Neural cell (in vitro differentiated cells): ENCODE results near the gene TNFRSF4.

Experiments
- EP300 ChIP-seq: fragments of 450-650 bp; conservative IDR thresholded peaks from 2 replicates; pipeline ENCODE4 v1.6.1; 2014; ENCODE audit warnings: antibody characterized with exemption, mild to moderate bottlenecking, moderate library complexity; ENCODE audit not compliant: poor library complexity, severe bottlenecking
- EZH2 ChIP-seq: fragments of 200-600, 300-800 bp; shearing (Covaris generic), sonication (generic); IDR thresholded peaks from 2 replicates; pipeline ENCODE4 v1.6.1; 2014; ENCODE audit warnings: antibody characterized with exemption, low read length, borderline replicate concordance, mild to moderate bottlenecking; ENCODE audit not compliant: insufficient read depth, poor library complexity, severe bottlenecking
- POLR2AphosphoS5 ChIP-seq: IDR thresholded peaks from 2 replicates; pipeline ENCODE4 v1.6.1; 2012
- RAD21 ChIP-seq: fragments of 450-650 bp; conservative IDR thresholded peaks from 2 replicates; pipeline ENCODE4 v1.6.1; 2014; ENCODE audit warnings: antibody characterized with exemption, mild to moderate bottlenecking, moderate library complexity
- SMC3 ChIP-seq: fragments of 450-650 bp; conservative IDR thresholded peaks from 2 replicates; pipeline ENCODE4 v1.6.1; 2014; ENCODE audit warnings: antibody characterized with exemption, mild to moderate bottlenecking, moderate library complexity; ENCODE audit not compliant: poor library complexity
- TF ChIP-seq, protein P1 (sequence below): fragments of 450-650 bp; IDR thresholded peaks from 2 replicates; pipeline ENCODE4 v1.5.1; 2014; ENCODE audit warnings: antibody characterized with exemption, mild to moderate bottlenecking, moderate library complexity; ENCODE audit not compliant: poor library complexity, severe bottlenecking

- TF ChIP-seq, protein P1, sequence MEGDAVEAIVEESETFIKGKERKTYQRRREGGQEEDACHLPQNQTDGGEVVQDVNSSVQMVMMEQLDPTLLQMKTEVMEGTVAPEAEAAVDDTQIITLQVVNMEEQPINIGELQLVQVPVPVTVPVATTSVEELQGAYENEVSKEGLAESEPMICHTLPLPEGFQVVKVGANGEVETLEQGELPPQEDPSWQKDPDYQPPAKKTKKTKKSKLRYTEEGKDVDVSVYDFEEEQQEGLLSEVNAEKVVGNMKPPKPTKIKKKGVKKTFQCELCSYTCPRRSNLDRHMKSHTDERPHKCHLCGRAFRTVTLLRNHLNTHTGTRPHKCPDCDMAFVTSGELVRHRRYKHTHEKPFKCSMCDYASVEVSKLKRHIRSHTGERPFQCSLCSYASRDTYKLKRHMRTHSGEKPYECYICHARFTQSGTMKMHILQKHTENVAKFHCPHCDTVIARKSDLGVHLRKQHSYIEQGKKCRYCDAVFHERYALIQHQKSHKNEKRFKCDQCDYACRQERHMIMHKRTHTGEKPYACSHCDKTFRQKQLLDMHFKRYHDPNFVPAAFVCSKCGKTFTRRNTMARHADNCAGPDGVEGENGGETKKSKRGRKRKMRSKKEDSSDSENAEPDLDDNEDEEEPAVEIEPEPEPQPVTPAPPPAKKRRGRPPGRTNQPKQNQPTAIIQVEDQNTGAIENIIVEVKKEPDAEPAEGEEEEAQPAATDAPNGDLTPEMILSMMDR: no peak
- TF ChIP-seq EP300: no peak
- no peak for TF ChIP-seq POLR2AphosphoS5
- no peak for TF ChIP-seq SMC3
- no peak for TF ChIP-seq EZH2
- no peak for TF ChIP-seq RAD21
Measured at GRCh38 chr1:1259951-1260600, 46.1 kb upstream of the TNFRSF4 start.
